ENCODE measurements around the gene SPATS2L.

GRCh38 chr2:200330351-200331060 is 24.0 kb downstream of the SPATS2L start:
- TF ChIP-seq CTCF (conservative IDR thresholded peaks at IDR 0.05; ENCODE audit: low read depth in 2 of 2), result no peak
- TF ChIP-seq POLR2AphosphoS5 (IDR thresholded peaks at IDR 0.05; ENCODE audit: low read depth), result no peak
- TF ChIP-seq EZH2 (IDR thresholded peaks at IDR 0.05; ENCODE audit: low read depth, unreplicated experiment), result no peak
- no peak for TF ChIP-seq STAT1 (IDR thresholded peaks at IDR 0.05; ENCODE audit: unreplicated experiment)
- no peak for TF ChIP-seq NANOG (IDR thresholded peaks at IDR 0.05; ENCODE audit: borderline replicate concordance)
- TF ChIP-seq ZNF331 (CRISPR knock-in tag; IDR thresholded peaks at IDR 0.05; ENCODE audit: low read depth), result no peak
- no peak for TF ChIP-seq EZH2phosphoT487 (IDR thresholded peaks at IDR 0.05; ENCODE audit: unreplicated experiment)
- TF ChIP-seq ETS1 (IDR thresholded peaks at IDR 0.05), result no peak
- no peak for TF ChIP-seq REST (IDR thresholded peaks at IDR 0.05; ENCODE audit: unreplicated experiment)
- no peak for TF ChIP-seq ZNF462 (CRISPR knock-in tag; IDR thresholded peaks at IDR 0.05)
- TF ChIP-seq JUNB (IDR thresholded peaks at IDR 0.05; ENCODE audit: unreplicated experiment), result no peak
- no peak for TF ChIP-seq CREB1 (CRISPR knock-in tag; IDR thresholded peaks at IDR 0.05; ENCODE audit: low read depth)
- no peak for TF ChIP-seq ZNF114 (CRISPR knock-in tag; IDR thresholded peaks at IDR 0.05)

Data from GM23338 (cell line).